AG10803 (cell line): Measurements from ENCODE around the gene THRB.
"Not testable (repeated sequence)": the region's sequence is repeated elsewhere in the genome, so short reads cannot be mapped to it uniquely, and the experiment has no call there.

Experiments used
- DNase-seq: peaks from one replicate; pipeline ENCODE4 v3.0.0; 2010; ENCODE audit warnings: low read depth
- H3K4me3 ChIP-seq: 2 replicates; pipeline ENCODE4 v1.5.1; 2011; ENCODE audit warnings: mild to moderate bottlenecking, low read length, control low read depth
- CTCF ChIP-seq: conservative IDR thresholded peaks from 2 replicates; pipeline ENCODE4 v1.5.1; 2011; ENCODE audit warnings: mild to moderate bottlenecking, low read length, control low read depth, inconsistent platforms

THRB gene

GRCh38 chr3:24406900-24407299 lies 87.8 kb downstream of the THRB start:
- no peak overlapping the region for H3K4me3 ChIP-seq
- no peak for TF ChIP-seq CTCF
- DNase-seq: no peak

GRCh38 chr3:24405057-24405456 lies 89.6 kb downstream of the THRB start:
- TF ChIP-seq CTCF: no peak
- no peak for DNase-seq
- H3K4me3 ChIP-seq: no peak overlapping the region

GRCh38 chr3:24401811-24402185 lies 92.9 kb downstream of the THRB start:
- H3K4me3 ChIP-seq: no peak overlapping the region
- DNase-seq: no peak
- TF ChIP-seq CTCF: no peak

GRCh38 chr3:24401090-24401810 lies 93.4 kb downstream of the THRB start:
- no peak for DNase-seq
- no peak overlapping the region for H3K4me3 ChIP-seq
- no peak for TF ChIP-seq CTCF

GRCh38 chr3:24400450-24400849 lies 94.2 kb downstream of the THRB start:
- H3K4me3 ChIP-seq: no peak overlapping the region
- TF ChIP-seq CTCF: no peak
- no peak for DNase-seq

GRCh38 chr3:24400015-24400414 lies 94.6 kb downstream of the THRB start:
- H3K4me3 ChIP-seq: no peak overlapping the region
- DNase-seq: no peak
- TF ChIP-seq CTCF: no peak

- H3K4me3 ChIP-seq: no peak overlapping the region
- no peak for TF ChIP-seq CTCF
- DNase-seq: no peak
These were observed 95.0 kb downstream of the THRB start for GRCh38 chr3:24399614-24400013.

GRCh38 chr3:24398712-24399111 lies 95.9 kb downstream of the THRB start:
- DNase-seq, H3K4me3 ChIP-seq: not testable (repeated sequence)
